Activated T-helper 2 cell treated with anti-CD3 and anti-CD28 coated beads, Interferon-gamma antibody, Interleukin-2, Interleukin-4, amounts not matched to agents 10 μg/mL and 5 μg/mL and 100 μg/mL, durations not matched to agents 14 hours and 24 hours and 36 hours (primary cell): ENCODE results near the gene ZNG1B. TPM values are rescaled to one million over a fixed set of nuclear protein-coding genes. Genes with fewer than 3 reads are reported as not detected.
"Not testable (repeated sequence)": the region's sequence is repeated elsewhere in the genome, so short reads cannot be mapped to it uniquely, and the experiment has no call there.

ENCODE experiments used
- DNase-seq: peaks from one replicate; pipeline ENCODE4 v3.0.0; 2021; ENCODE audit warnings: low spot score
- H3K27ac Mint-ChIP-seq: one replicate; pipeline ENCODE4 v1.8.0; 2021; ENCODE audit warnings: mixed read lengths
- H3K27me3 Mint-ChIP-seq: one replicate; pipeline ENCODE4 v1.8.0; 2021; ENCODE audit warnings: low read depth, mixed read lengths
- H3K36me3 Mint-ChIP-seq: one replicate; pipeline ENCODE4 v1.8.0; 2021; ENCODE audit warnings: low read depth, mixed read lengths
- H3K4me1 Mint-ChIP-seq: one replicate; pipeline ENCODE4 v1.8.0; 2021; ENCODE audit warnings: low read depth, mixed read lengths
- H3K4me3 Mint-ChIP-seq: one replicate; pipeline ENCODE4 v1.8.0; 2021; ENCODE audit warnings: low read depth, mild to moderate bottlenecking, moderate library complexity, mixed read lengths
- H3K9me3 Mint-ChIP-seq: one replicate; pipeline ENCODE4 v1.8.0; 2021; ENCODE audit warnings: mixed read lengths
- intact Hi-C: fragments of 100-400 bp; cut with micrococcal nuclease; formaldehyde crosslinking; loops from one replicate; pipeline ENCODE4 v1.15.1; 2023
- total RNA-seq: library from RNA; stranded (reverse); gene quantifications from 2 replicates; pipeline ENCODE4 v1.2.3, GENCODE V29; 2022

The ZNG1B gene
- 42.9 and 48.9 TPM in 2 replicates for total RNA-seq

DNA sequence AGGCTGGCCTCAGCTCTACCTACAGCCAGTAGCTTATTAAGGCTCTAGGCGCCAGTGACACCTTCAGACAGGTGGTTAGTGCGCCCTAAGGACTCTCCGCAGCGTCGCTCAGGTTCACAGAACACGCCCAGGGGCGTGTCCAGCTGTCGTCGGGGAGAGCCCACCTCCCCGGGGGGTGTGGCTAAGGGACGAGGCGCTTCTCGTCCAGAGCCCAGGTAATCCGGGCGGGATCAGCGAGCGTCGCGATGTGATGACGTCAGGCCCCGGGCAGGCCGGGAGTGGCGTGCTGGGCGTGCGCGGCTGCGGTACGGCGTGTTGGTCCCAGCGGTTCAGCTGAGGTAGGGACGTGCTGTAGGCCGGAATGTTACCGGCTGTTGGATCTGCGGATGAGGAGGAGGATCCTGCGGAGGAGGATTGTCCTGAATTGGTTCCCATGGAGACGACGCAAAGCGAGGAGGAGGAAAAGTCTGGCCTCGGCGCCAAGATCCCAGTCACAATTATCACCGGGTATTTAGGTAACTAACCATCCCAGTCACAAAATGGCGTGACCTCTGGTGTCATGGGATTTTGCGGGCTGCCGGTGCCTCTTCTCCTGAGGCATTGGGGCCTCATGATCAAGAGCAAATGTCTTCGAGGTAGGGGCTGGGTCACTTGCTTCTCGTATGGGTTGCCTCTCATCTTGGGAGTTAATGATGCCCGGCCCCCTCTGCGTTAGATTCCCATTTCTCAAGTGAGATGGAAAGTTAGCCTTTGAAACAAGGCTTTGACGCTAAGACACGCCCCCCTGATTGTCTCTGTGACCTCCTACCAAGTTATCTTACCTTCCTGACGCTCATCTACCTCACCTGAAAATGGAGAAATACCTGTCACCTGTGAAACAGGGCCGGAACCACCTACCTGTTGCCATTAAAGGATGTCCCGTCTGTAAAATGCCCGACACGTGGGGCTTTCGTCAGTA lies at the start of gene ZNG1B:
Gene ZNG1B (plus strand): TSS at position 184 of the 958 bp plus-strand sequence. CDS start 178 bp downstream, at position 362.
- intact Hi-C loops, H3K27me3 Mint-ChIP-seq, H3K9me3 Mint-ChIP-seq, H3K36me3 Mint-ChIP-seq, H3K4me1 Mint-ChIP-seq: not testable (repeated sequence)
- peak; percentile 83 for DNase-seq
- peak within 1 kb of the TSS; percentile 92 for H3K27ac Mint-ChIP-seq
- H3K4me3 Mint-ChIP-seq: peak within 1 kb of the TSS; percentile 95

DNA sequence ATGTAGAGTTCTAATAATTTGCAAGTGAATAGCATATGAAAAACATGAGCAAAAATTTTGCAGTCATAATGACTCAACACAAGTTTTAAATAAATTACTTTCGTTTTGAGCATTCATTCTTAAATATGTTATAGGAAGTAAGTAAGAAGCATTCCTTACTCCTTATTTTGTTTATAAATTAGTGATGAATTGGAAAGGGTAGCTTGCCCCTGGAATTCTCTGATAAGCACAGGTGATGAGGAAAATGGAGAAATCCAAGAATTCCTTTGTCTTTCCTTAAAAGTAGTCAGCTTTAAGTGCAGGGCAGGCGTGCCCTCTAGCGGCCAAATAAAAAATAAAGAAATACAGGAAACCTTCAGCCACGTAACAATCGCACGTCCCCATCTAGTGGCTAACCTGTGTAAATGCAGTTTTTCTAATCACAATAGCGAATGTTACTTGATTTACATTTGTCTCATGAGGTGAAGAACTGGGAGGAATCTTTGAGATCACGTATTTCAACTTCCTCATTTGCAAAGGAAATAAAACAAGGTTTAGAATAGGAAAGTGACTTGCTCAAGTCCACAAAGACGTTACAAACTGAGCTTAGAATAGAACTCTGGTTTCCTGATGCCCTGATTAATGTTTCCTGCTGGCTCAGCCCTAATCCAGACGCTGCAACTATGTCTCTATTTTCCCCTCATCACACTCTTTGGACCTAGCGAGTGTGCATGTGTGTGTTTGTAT lies 47.2 kb upstream of the ZNG1B start:
- Mint-ChIP-seq H3K27ac (peak overlapping the region; percentile 60), H3K9me3 (no peaks in the 10 kb centered on the region), H3K4me3 (peak overlapping the region; percentile 65), H3K4me1 (peaks cover 12% of the 10 kb centered on the region), H3K36me3 (no peaks in the 10 kb centered on the region), H3K27me3 (peaks cover 26% of the 10 kb centered on the region)
- DNase-seq: peak; percentile 47
- intact Hi-C loops: no loop called here

GRCh38 chr2:113391073-113391472 lies 46.4 kb upstream of the ZNG1B start:
- intact Hi-C loops: no loop called here
- Mint-ChIP-seq H3K36me3 (no peaks in the 10 kb centered on the region), H3K9me3 (no peaks in the 10 kb centered on the region), H3K27ac (no peak overlapping the region), H3K27me3 (peaks cover 21% of the 10 kb centered on the region), H3K4me1 (peaks cover 12% of the 10 kb centered on the region), H3K4me3 (no peak overlapping the region)
- no peak for DNase-seq

GRCh38 chr2:113406114-113406513 lies 31.4 kb upstream of the ZNG1B start:
- H3K36me3 Mint-ChIP-seq: no peaks in the 10 kb centered on the region
- H3K9me3 Mint-ChIP-seq: no peaks in the 10 kb centered on the region
- DNase-seq: no peak
- H3K27ac Mint-ChIP-seq: no peak overlapping the region
- no peaks in the 10 kb centered on the region for H3K4me1 Mint-ChIP-seq
- no peak overlapping the region for H3K4me3 Mint-ChIP-seq
- peaks cover 61% of the 10 kb centered on the region for H3K27me3 Mint-ChIP-seq
- intact Hi-C loops: no loop called here

GRCh38 chr2:113407446-113408099 lies 29.9 kb upstream of the ZNG1B start:
- no peaks in the 10 kb centered on the region for H3K4me1 Mint-ChIP-seq
- no peaks in the 10 kb centered on the region for H3K36me3 Mint-ChIP-seq
- H3K9me3 Mint-ChIP-seq: no peaks in the 10 kb centered on the region
- no peak overlapping the region for H3K4me3 Mint-ChIP-seq
- intact Hi-C loops: no loop called here
- DNase-seq: no peak
- H3K27me3 Mint-ChIP-seq: peaks cover 51% of the 10 kb centered on the region
- no peak overlapping the region for H3K27ac Mint-ChIP-seq

DNA sequence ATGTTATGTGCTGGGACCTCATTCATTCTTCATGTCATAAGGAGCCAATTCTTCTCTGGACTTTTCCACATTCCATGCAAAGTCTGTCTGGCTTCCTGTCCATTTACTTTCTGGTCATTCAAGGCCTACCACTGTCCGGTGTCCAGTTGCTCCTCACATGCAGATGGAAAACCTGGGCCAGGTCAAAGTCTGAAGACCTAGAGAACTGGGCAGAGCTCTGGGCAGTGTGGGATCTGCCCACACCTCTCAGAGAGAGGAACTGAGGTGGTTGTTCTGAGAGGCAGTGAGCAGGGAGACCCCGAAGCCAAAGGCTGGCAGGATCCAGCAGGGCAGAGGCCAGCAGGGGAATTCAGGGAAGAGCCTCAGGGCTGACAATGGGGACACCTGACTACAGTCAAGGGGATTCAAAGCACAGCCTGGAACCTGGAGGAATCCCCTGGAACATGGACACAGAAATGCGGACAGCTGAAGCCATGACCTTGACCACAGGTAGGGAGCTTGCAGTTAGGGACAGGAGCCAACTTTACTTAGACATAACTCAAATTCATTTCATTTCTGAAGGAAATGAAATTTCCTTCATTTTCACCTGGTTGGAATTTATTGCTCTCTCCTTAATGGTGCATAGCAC lies 25.7 kb upstream of the ZNG1B start:
- peaks cover 30% of the 10 kb centered on the region for H3K27me3 Mint-ChIP-seq
- DNase-seq, intact Hi-C loops, H3K36me3 Mint-ChIP-seq, H3K4me1 Mint-ChIP-seq, H3K27ac Mint-ChIP-seq, H3K4me3 Mint-ChIP-seq, H3K9me3 Mint-ChIP-seq: not testable (repeated sequence)

- H3K27me3 Mint-ChIP-seq: peaks cover 23% of the 10 kb centered on the region
- H3K4me3 Mint-ChIP-seq, DNase-seq, H3K36me3 Mint-ChIP-seq, H3K27ac Mint-ChIP-seq, H3K9me3 Mint-ChIP-seq, intact Hi-C loops, H3K4me1 Mint-ChIP-seq: not testable (repeated sequence)
Observed at GRCh38 chr2:113412774-113413173, 24.7 kb upstream of the ZNG1B start.

GRCh38 chr2:113431773-113432172 lies 5.7 kb upstream of the ZNG1B start:
- H3K27me3 Mint-ChIP-seq, H3K9me3 Mint-ChIP-seq, H3K36me3 Mint-ChIP-seq, DNase-seq, H3K27ac Mint-ChIP-seq, intact Hi-C loops, H3K4me1 Mint-ChIP-seq, H3K4me3 Mint-ChIP-seq: not testable (repeated sequence)

DNA sequence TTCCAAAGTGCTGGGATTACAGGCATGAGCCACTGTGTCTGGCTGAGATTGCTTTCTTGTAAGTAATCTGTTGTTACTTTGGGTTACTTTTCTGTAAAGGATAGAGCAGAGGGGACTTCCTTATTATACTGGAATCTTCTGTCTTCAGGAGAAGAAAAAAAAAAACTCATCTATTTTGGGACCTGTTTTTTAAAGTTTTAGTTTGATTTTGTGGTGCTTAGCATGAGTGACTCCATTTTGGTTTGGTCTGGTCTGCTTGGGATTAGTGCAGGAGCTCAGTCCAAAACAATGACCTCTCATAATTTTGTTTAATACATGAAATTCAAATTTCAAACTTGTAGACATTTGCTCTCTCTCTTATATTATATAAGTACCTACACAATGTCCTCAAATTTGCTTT lies 4.0 kb upstream of the ZNG1B start:
- H3K27ac Mint-ChIP-seq, H3K4me1 Mint-ChIP-seq, H3K27me3 Mint-ChIP-seq, H3K4me3 Mint-ChIP-seq, intact Hi-C loops, H3K9me3 Mint-ChIP-seq, H3K36me3 Mint-ChIP-seq, DNase-seq: not testable (repeated sequence)

- DNase-seq, H3K27ac Mint-ChIP-seq, H3K27me3 Mint-ChIP-seq, H3K9me3 Mint-ChIP-seq, H3K4me3 Mint-ChIP-seq, H3K4me1 Mint-ChIP-seq, H3K36me3 Mint-ChIP-seq, intact Hi-C loops: not testable (repeated sequence)
Observed at GRCh38 chr2:113465770-113466169, 28.3 kb downstream of the ZNG1B start.

- H3K27me3 Mint-ChIP-seq, H3K27ac Mint-ChIP-seq, H3K4me3 Mint-ChIP-seq, H3K4me1 Mint-ChIP-seq, intact Hi-C loops, DNase-seq, H3K9me3 Mint-ChIP-seq: not testable (repeated sequence)
- peaks cover 19% of the 10 kb centered on the region for H3K36me3 Mint-ChIP-seq
Observed at GRCh38 chr2:113476688-113477368, 39.3 kb downstream of the ZNG1B start.

DNA sequence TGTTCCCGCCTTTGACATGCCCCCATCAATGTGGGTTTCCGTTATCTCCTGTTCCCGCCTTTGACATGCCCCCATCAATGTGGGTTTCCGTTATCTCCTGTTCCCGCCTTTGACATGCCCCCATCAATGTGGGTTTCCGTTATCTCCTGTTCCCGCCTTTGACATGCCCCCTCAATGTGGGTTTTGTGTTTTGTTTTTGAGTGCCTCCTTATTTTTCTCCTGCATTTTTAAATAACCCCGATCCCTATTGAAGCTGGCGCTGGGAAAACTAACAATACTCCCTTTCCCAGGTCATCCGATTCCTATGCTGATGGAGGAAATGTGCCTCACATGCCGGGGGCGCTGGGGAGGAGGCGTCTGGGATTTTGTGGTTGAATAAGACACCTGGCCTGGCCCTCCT lies 59.0 kb downstream of the ZNG1B start:
- H3K4me3 Mint-ChIP-seq, H3K4me1 Mint-ChIP-seq, H3K36me3 Mint-ChIP-seq, H3K27ac Mint-ChIP-seq, DNase-seq, H3K9me3 Mint-ChIP-seq, intact Hi-C loops: not testable (repeated sequence)
- H3K27me3 Mint-ChIP-seq: peaks cover 17% of the 10 kb centered on the region
